Measurements from ENCODE around the gene MS4A6A.

The MS4A6A gene

DNA sequence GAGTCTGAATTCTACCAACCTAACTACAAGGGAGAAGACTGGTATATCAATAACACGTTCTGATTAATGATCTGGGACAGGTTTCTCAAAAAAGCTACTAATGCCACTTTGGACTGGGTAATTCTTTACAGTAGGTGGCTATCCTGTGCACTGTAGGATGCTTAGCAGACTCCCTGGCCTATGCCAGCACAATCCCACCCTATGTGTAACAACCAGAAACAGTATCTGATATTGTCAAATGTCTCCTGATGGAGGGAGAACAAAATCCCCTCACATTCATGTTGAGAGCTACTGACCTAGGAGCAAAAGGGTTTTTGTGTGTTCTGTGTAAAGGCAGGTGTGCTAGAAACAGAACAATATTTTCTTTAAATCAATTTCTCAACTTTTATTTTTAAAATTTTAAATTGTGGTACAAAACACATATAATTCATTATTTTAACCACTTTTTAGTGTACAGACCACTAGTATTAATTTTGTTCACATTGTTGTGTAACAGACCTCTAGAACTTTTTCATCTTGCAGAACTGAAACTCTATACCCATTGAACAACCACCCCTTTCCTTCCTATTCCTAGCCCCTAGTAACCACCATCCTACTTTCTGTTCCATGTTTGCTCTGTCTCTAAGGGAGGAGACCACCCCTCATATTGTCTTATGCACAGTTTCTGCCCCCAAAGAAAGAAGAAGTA lies 2.1 kb upstream of the MS4A6A start:
- Histone ChIP-seq H3K4me3 (ENCODE audit: low read length) (no peak overlapping the region), H3F3A (ENCODE audit: insufficient read depth, low read length) (no peaks in the 10 kb centered on the region), H3K9ac (ENCODE audit: low read length) (no peak overlapping the region), H2AFZ (ENCODE audit: low read length) (no peak overlapping the region), H3K4me1 (ENCODE audit: low read length) (0 out of 2 replicates have a peak, but pooled peaks cover 5% of the 10 kb centered on the region), H3K79me2 (ENCODE audit: low read length) (no peaks in the 10 kb centered on the region), H3K27ac (ENCODE audit: low read length) (no peak overlapping the region), H3K27me3 (replicated peaks; ENCODE audit: insufficient read depth, low read length) (no peaks in the 10 kb centered on the region), H4K20me1 (ENCODE audit: insufficient read depth, low read length) (no peaks in the 10 kb centered on the region), H3K9me2 (replicated peaks; ENCODE audit: insufficient read depth, low read length) (no peaks in the 10 kb centered on the region), H3K4me2 (ENCODE audit: low read depth, low read length) (no peak overlapping the region), H3K36me3 (replicated peaks; ENCODE audit: insufficient read depth, low read length) (no peaks in the 10 kb centered on the region), H3K9me3 (replicated peaks; ENCODE audit: insufficient read depth, low read length) (no peaks in the 10 kb centered on the region)
- TF ChIP-seq EZH2 (optimal IDR thresholded peaks at IDR 0.05; ENCODE audit: low read depth, low read length) = no peak
- no peak for DNase-seq

GRCh38 chr11:60183591-60184205 lies 815 bp upstream of the MS4A6A start:
- no peaks in the 10 kb centered on the region for H3K9me3 ChIP-seq (replicated peaks; ENCODE audit: insufficient read depth, low read length)
- H3K36me3 ChIP-seq (replicated peaks; ENCODE audit: insufficient read depth, low read length) = no peaks in the 10 kb centered on the region
- no peak for DNase-seq
- H3K4me3 ChIP-seq (ENCODE audit: low read length) = no peak overlapping the region
- no peaks in the 10 kb centered on the region for H3F3A ChIP-seq (ENCODE audit: insufficient read depth, low read length)
- no peaks in the 10 kb centered on the region for H4K20me1 ChIP-seq (ENCODE audit: insufficient read depth, low read length)
- no peak overlapping the region for H3K4me2 ChIP-seq (ENCODE audit: low read depth, low read length)
- no peak overlapping the region for H3K27ac ChIP-seq (ENCODE audit: low read length)
- TF ChIP-seq CTCF (IDR thresholded peaks at IDR 0.05; ENCODE audit: low read length) = no peak
- no peak for TF ChIP-seq EZH2 (optimal IDR thresholded peaks at IDR 0.05; ENCODE audit: low read depth, low read length)
- no peak for TF ChIP-seq EZH2phosphoT487 (IDR thresholded peaks at IDR 0.05; ENCODE audit: low read length)
- no peaks in the 10 kb centered on the region for H3K79me2 ChIP-seq (ENCODE audit: low read length)
- H3K9ac ChIP-seq (ENCODE audit: low read length) = no peak overlapping the region
- H3K4me1 ChIP-seq (ENCODE audit: low read length) = 0 out of 2 replicates have a peak, but pooled peaks cover 5% of the 10 kb centered on the region
- H3K27me3 ChIP-seq (replicated peaks; ENCODE audit: insufficient read depth, low read length) = no peaks in the 10 kb centered on the region
- H2AFZ ChIP-seq (ENCODE audit: low read length) = no peak overlapping the region
- no peaks in the 10 kb centered on the region for H3K9me2 ChIP-seq (replicated peaks; ENCODE audit: insufficient read depth, low read length)

DNA sequence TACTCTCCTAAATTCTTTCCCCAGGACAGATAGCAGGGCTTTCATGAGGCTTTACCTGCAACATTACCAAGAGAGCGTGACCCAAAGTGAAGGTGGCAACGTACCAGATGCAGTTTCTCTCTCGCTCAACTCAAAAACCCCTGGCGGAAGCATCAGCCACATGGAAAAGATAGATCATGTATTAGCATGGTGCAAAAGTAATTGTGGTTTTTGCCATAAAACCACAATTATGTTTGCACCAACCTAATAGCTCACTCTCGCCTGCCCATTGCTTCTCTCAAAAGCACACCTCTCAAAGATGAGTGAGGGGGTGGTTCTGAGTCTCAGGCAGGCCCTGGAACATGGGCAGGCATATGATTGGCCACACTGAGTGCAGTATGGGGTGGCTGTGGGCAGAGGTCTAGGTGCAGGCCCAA lies 7.0 kb downstream of the MS4A6A start:
- TF ChIP-seq EZH2 (optimal IDR thresholded peaks at IDR 0.05; ENCODE audit: low read depth, low read length) (no peak), EZH2phosphoT487 (IDR thresholded peaks at IDR 0.05; ENCODE audit: low read length) (no peak), CTCF (IDR thresholded peaks at IDR 0.05; ENCODE audit: low read length) (no peak)
- no peaks in the 10 kb centered on the region for H3K79me2 ChIP-seq (ENCODE audit: low read length)
- no peak for DNase-seq
- H3K27ac ChIP-seq (ENCODE audit: low read length) = no peak overlapping the region
- no peaks in the 10 kb centered on the region for H3K9me3 ChIP-seq (replicated peaks; ENCODE audit: insufficient read depth, low read length)
- no peak overlapping the region for H3K9ac ChIP-seq (ENCODE audit: low read length)
- no peak overlapping the region for H3K4me3 ChIP-seq (ENCODE audit: low read length)
- no peaks in the 10 kb centered on the region for H3F3A ChIP-seq (ENCODE audit: insufficient read depth, low read length)
- H3K27me3 ChIP-seq (replicated peaks; ENCODE audit: insufficient read depth, low read length) = no peaks in the 10 kb centered on the region
- H2AFZ ChIP-seq (ENCODE audit: low read length) = no peak overlapping the region
- no peaks in the 10 kb centered on the region for H3K9me2 ChIP-seq (replicated peaks; ENCODE audit: insufficient read depth, low read length)
- H3K36me3 ChIP-seq (replicated peaks; ENCODE audit: insufficient read depth, low read length) = no peaks in the 10 kb centered on the region
- no peak overlapping the region for H3K4me2 ChIP-seq (ENCODE audit: low read depth, low read length)
- H4K20me1 ChIP-seq (ENCODE audit: insufficient read depth, low read length) = no peaks in the 10 kb centered on the region
- no peaks in the 10 kb centered on the region for H3K4me1 ChIP-seq (ENCODE audit: low read length)

GRCh38 chr11:60172011-60172410 lies 10.9 kb downstream of the MS4A6A start:
- no peak overlapping the region for H3K9ac ChIP-seq (ENCODE audit: low read length)
- H3K27me3 ChIP-seq (replicated peaks; ENCODE audit: insufficient read depth, low read length) = no peaks in the 10 kb centered on the region
- H3K79me2 ChIP-seq (ENCODE audit: low read length) = no peaks in the 10 kb centered on the region
- H3K36me3 ChIP-seq (replicated peaks; ENCODE audit: insufficient read depth, low read length) = no peaks in the 10 kb centered on the region
- H3K9me3 ChIP-seq (replicated peaks; ENCODE audit: insufficient read depth, low read length) = no peaks in the 10 kb centered on the region
- no peaks in the 10 kb centered on the region for H3K4me1 ChIP-seq (ENCODE audit: low read length)
- no peak for DNase-seq
- no peaks in the 10 kb centered on the region for H3F3A ChIP-seq (ENCODE audit: insufficient read depth, low read length)
- H4K20me1 ChIP-seq (ENCODE audit: insufficient read depth, low read length) = no peaks in the 10 kb centered on the region
- TF ChIP-seq EZH2 (optimal IDR thresholded peaks at IDR 0.05; ENCODE audit: low read depth, low read length) = no peak
- no peak for TF ChIP-seq CTCF (IDR thresholded peaks at IDR 0.05; ENCODE audit: low read length)
- no peak for TF ChIP-seq EZH2phosphoT487 (IDR thresholded peaks at IDR 0.05; ENCODE audit: low read length)
- no peak overlapping the region for H3K4me2 ChIP-seq (ENCODE audit: low read depth, low read length)
- H3K27ac ChIP-seq (ENCODE audit: low read length) = no peak overlapping the region
- no peaks in the 10 kb centered on the region for H3K9me2 ChIP-seq (replicated peaks; ENCODE audit: insufficient read depth, low read length)
- H3K4me3 ChIP-seq (ENCODE audit: low read length) = no peak overlapping the region
- H2AFZ ChIP-seq (ENCODE audit: low read length) = no peak overlapping the region

Measured in MM.1S (cell line).